GM12801 (cell line): ENCODE data around the gene MARS2.

Experiments used
- CTCF ChIP-seq: IDR thresholded peaks from one replicate; pipeline ENCODE4 v1.5.1; 2011; ENCODE audit warnings: control low read depth; ENCODE audit not compliant: insufficient read length; ENCODE audit errors: extremely low read depth

Gene MARS2

DNA sequence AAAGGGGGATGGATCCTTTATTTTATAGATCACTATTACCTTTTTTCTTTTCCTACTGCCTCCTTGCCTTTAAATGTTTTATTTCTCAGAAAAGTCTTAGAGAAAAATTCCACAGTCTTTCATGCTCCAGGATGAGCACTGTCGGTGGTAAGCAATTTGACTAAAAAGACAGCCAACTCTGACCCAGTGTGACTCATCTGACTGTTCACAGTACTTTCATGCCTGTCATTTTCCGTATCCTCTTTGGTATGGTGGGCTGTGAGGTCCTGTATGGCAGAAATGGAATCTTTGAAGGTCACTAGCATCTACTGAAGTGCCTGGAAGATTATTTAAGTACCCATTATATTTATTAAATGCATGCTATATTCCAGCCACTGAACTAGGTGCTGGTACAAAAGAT lies 27.7 kb upstream of the MARS2 start:
- no peak for TF ChIP-seq CTCF

DNA sequence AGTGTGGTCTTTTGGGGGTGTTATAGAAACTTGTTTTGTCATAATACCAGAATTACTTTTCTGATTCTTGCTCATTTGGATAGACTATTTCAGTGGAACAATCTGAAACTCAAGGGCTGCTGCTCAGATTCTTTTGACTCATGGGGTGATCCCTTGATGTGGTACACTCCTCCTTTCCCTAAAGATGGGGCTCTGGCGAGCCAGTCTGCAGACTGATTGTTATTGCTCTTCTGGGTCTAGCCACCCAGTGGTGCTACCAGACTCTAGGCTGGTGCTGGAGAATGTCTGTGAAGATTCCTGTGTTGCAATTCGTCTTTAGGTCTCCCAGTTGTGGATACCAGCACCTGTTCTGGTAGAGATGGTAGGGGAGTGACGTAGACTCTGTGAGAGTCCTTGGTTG lies 4.2 kb upstream of the MARS2 start:
- no peak for TF ChIP-seq CTCF

- TF ChIP-seq CTCF: no peak
Measured at GRCh38 chr2:197704434-197705120, 592 bp upstream of the MARS2 start.

DNA sequence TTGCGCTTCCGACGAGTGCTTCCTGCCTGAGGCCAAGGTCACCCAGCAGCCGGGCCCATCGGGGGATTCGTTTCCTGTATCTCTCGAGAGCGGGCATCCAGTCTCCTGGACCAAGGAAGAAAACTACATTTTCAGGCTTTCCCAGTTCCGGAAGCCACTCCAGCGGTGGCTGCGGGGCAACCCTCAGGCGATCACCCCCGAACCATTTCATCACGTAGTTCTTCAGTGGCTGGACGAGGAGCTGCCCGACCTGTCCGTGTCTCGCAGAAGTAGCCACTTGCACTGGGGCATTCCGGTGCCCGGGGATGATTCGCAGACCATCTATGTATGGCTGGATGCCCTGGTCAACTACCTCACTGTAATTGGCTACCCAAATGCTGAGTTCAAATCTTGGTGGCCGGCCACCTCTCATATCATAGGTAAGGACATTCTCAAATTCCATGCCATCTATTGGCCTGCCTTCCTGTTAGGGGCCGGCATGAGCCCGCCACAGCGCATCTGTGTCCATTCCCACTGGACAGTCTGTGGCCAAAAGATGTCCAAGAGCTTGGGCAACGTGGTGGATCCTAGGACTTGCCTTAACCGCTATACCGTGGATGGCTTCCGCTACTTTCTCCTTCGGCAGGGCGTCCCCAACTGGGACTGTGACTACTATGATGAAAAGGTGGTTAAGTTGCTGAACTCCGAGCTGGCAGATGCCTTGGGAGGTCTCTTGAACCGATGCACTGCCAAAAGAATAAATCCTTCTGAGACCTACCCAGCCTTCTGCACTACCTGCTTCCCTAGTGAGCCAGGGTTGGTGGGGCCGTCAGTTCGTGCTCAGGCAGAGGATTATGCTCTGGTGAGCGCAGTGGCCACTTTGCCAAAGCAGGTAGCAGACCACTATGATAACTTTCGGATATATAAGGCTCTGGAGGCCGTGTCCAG lies 1.0 kb downstream of the MARS2 start:
- no peak for TF ChIP-seq CTCF

DNA sequence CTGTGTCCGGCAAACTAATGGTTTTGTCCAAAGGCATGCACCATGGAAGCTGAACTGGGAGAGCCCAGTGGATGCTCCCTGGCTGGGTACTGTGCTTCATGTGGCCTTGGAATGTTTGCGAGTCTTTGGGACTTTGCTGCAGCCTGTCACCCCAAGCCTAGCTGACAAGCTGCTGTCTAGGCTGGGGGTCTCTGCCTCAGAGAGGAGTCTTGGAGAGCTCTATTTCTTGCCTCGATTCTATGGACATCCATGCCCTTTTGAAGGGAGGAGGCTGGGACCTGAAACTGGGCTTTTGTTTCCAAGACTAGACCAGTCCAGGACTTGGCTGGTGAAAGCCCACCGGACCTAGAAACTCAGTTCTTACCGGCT lies 1.7 kb downstream of the MARS2 start:
- TF ChIP-seq CTCF: no peak

- TF ChIP-seq CTCF: no peak
Measured at GRCh38 chr2:197707316-197708213, 2.4 kb downstream of the MARS2 start.

GRCh38 chr2:197708331-197708730 lies 3.2 kb downstream of the MARS2 start:
- TF ChIP-seq CTCF: no peak
